A673 (cell line): ENCODE measurements around the gene FGF21. TPM values are rescaled to one million over a fixed set of nuclear protein-coding genes. Genes with fewer than 3 reads are reported as not detected.

Source experiments
- BruUV-seq: library from RNA; stranded (reverse); fragments of 400-500 nt; replicated peaks from 2 replicates; lab custom pipeline; 2021; lab: Mats Ljungman, UMichigan
- CTCF ChIA-PET: fragments of 300-600 bp; sonication (Branson Sonifier 250); formaldehyde crosslinking; loops from one replicate; lab custom pipeline; 2022; ENCODE audit warnings: antibody characterized with exemption; lab: Charles Lee
- POLR2A ChIA-PET: fragments of 300-600 bp; sonication (Branson Sonifier 250); formaldehyde crosslinking; loops from one replicate; lab custom pipeline; 2022; ENCODE audit warnings: antibody characterized with exemption; ENCODE audit not compliant: low non-redundant PET; lab: Charles Lee
- DNase-seq: peaks from one replicate; pipeline ENCODE4 v3.0.0-alpha.2; 2015; ENCODE audit warnings: low spot score
- H3K27ac ChIP-seq: fragments of 200-600 bp; sonication (generic); 2 replicates; pipeline ENCODE4 v1.5.1; 2016; ENCODE audit warnings: mixed run types, low read depth, mild to moderate bottlenecking, mixed read lengths, antibody characterized with exemption, low read length; ENCODE audit not compliant: poor library complexity, severe bottlenecking
- H3K27me3 ChIP-seq: fragments of 200-600 bp; sonication (generic); replicated peaks from 2 replicates; pipeline ENCODE4 v1.6.1; 2017; ENCODE audit warnings: mixed run types, low read depth, mild to moderate bottlenecking, mixed read lengths, antibody characterized with exemption, low read length; ENCODE audit not compliant: insufficient read depth, poor library complexity
- H3K36me3 ChIP-seq: fragments of 200-600 bp; sonication (generic); 2 replicates; pipeline ENCODE4 v1.6.1; 2016; ENCODE audit warnings: mixed run types, mild to moderate bottlenecking, mixed read lengths, antibody characterized with exemption, low read length; ENCODE audit not compliant: insufficient read depth, poor library complexity, severe bottlenecking
- H3K4me1 ChIP-seq: fragments of 200-600 bp; sonication (generic); 2 replicates; pipeline ENCODE4 v1.6.1; 2017; ENCODE audit warnings: mixed run types, mild to moderate bottlenecking, mixed read lengths, antibody characterized with exemption, low read length; ENCODE audit not compliant: insufficient read depth, poor library complexity, severe bottlenecking
- H3K4me3 ChIP-seq: fragments of 200-600 bp; sonication (generic); 2 replicates; pipeline ENCODE4 v1.5.1; 2016; ENCODE audit warnings: low read depth, mixed run types, mild to moderate bottlenecking, mixed read lengths, low read length; ENCODE audit not compliant: poor library complexity, severe bottlenecking
- H3K9me3 ChIP-seq: fragments of 200-600 bp; sonication (generic); 2 replicates; pipeline ENCODE4 v1.6.1; 2016; ENCODE audit warnings: mixed run types, low read depth, mild to moderate bottlenecking, mixed read lengths, antibody characterized with exemption, low read length; ENCODE audit not compliant: poor library complexity, severe bottlenecking
- CTCF ChIP-seq: fragments of 300-800, 200-600 bp; sonication (generic); conservative IDR thresholded peaks from 2 replicates; pipeline ENCODE4 v1.5.1; 2017; ENCODE audit warnings: low read depth, mild to moderate bottlenecking, antibody characterized with exemption, low read length, moderate library complexity, mixed read lengths
- EZH2 ChIP-seq: fragments of 200-600 bp; sonication (generic); IDR thresholded peaks from 2 replicates; pipeline ENCODE4 v1.6.1; 2017; ENCODE audit warnings: borderline replicate concordance, low read depth, mild to moderate bottlenecking, mixed read lengths, antibody characterized with exemption, low read length; ENCODE audit not compliant: poor library complexity, severe bottlenecking
- intact Hi-C: fragments of 100-400 bp; cut with micrococcal nuclease; formaldehyde crosslinking; loops from one replicate; pipeline ENCODE4 v1.10.0; 2022; ENCODE audit not compliant: unreplicated experiment
- total RNA-seq: library from RNA; stranded (reverse); gene quantifications from 2 replicates; pipeline ENCODE4 v1.2.3, GENCODE V29; 2021

The FGF21 gene
- total RNA-seq, 1 experiment from 2014 or later, result not detected

DNA sequence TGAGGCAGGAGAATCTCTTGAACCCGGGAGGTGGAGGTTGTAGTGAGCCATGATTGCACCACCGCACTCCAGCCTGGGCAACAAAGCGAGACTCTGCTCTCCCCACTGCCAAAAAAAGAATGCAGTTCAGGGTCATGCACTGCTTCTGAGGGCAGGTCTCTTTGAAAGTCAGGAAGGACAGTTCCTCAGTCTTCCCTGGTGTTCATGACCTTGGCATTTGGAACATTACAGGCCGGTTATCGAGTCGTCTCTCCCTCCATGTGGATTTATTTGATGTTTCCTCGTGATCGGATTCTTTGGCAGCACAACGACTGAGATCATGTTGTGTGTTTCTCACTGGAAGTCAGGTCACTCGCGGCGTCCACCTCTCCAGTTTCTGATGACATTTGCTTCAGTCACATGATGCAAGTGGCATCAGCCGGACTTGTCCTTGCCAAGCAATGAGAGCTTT, 17.2 kb downstream of the FGF21 start:
- no peak overlapping the region for H3K27ac ChIP-seq
- H3K27me3 ChIP-seq, result no peaks in the 10 kb centered on the region
- ChIA-PET CTCF (no interaction called here), POLR2A (interaction anchor here (0.6 kb wide), 1 partner anchor 231 kb away, joined by 7 read pairs; no protein-coding TSS in a partner anchor)
- H3K4me3 ChIP-seq, result no peak overlapping the region
- H3K36me3 ChIP-seq, result no peaks in the 10 kb centered on the region
- intact Hi-C loops, result no loop called here
- BruUV-seq, result no TSS peak
- no peak for DNase-seq
- no peak for TF ChIP-seq CTCF
- TF ChIP-seq EZH2, result no peak
- H3K4me1 ChIP-seq, result no peaks in the 10 kb centered on the region
- H3K9me3 ChIP-seq, result no peaks in the 10 kb centered on the region

DNA sequence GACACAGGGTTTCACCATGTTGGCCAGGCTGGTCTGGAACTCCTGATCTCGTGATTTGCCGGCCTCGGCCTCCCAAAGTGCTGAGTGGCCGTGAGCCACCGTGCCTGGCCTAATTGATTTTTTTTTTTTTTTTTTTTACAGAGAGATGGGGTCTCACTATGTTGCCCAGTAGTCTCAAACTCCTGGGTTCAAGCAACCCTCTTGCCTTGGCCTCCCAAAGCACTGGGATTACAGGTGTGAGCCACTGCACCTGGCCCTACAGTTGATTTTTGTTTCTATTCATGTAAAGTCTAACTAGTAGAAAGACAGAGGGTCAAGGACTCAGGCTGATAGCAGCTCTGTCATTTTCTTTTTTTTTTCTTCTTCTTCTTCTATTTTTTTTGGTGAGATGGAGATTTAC, 21.8 kb downstream of the FGF21 start:
- POLR2A ChIA-PET, result no interaction called here

DNA sequence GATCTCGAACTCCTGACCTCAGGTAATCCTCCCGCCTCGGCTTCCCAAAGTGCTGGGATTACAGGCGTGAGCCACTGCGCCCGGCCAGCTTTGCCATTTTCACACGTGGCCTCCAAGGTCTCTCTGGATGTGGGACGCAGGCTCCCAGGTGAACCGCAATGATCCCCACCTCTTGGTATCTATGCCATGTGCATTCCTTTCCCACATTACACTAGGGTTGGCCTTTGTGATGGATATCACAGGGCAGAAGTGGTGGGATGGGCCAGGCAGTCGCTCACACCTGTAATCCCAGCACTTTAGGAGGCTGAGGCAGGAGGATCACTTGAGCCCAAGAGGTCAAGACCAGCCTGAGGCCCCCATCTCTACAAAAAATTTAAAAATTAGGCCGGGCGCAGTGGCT, 22.4 kb downstream of the FGF21 start:
- POLR2A ChIA-PET, result no interaction called here
- CTCF ChIA-PET, result no interaction called here
- H3K36me3 ChIP-seq, result no peaks in the 10 kb centered on the region
- no peak for DNase-seq
- intact Hi-C loops, result no loop called here
- H3K27ac ChIP-seq, result no peak overlapping the region
- H3K9me3 ChIP-seq, result no peaks in the 10 kb centered on the region
- no peaks in the 10 kb centered on the region for H3K4me1 ChIP-seq
- TF ChIP-seq EZH2 (no peak), CTCF (no peak)
- H3K27me3 ChIP-seq, result no peaks in the 10 kb centered on the region
- no TSS peak for BruUV-seq
- no peak overlapping the region for H3K4me3 ChIP-seq

More for the DNA sequence above, 21.8 kb downstream of the FGF21 start:
- H3K9me3 ChIP-seq, result no peaks in the 10 kb centered on the region
- no peak for DNase-seq
- no peak overlapping the region for H3K4me3 ChIP-seq
- intact Hi-C loops, result no loop called here
- no peaks in the 10 kb centered on the region for H3K27me3 ChIP-seq
- CTCF ChIA-PET, result no interaction called here
- TF ChIP-seq CTCF, result no peak
- TF ChIP-seq EZH2, result no peak
- H3K36me3 ChIP-seq, result no peaks in the 10 kb centered on the region
- BruUV-seq, result no TSS peak
- no peak overlapping the region for H3K27ac ChIP-seq
- no peaks in the 10 kb centered on the region for H3K4me1 ChIP-seq
